BLaER1 treated with 17β-estradiol and CSF1 and Interleukin-3, amounts not matched to agents 10 nM and 100 nM (cell line): ENCODE results near the gene RXFP3.
"Not testable (repeated sequence)": the region's sequence is repeated elsewhere in the genome, so short reads cannot be mapped to it uniquely, and the experiment has no call there.

Source experiments
- H3K27ac ChIP-seq, 11 experiments: shearing (Covaris generic); formaldehyde crosslinking; 2 replicates each; pipeline ENCODE4 v1.8.1; 2022
- H3K27me3 ChIP-seq, 11 experiments: shearing (Covaris generic); formaldehyde crosslinking; 2 replicates each; pipeline ENCODE4 v1.8.1; 2022
- H3K36me3 ChIP-seq, 11 experiments: shearing (Covaris generic); formaldehyde crosslinking; 2 replicates each; pipeline ENCODE4 v1.8.1; 2022
- H3K4me1 ChIP-seq, 10 experiments: shearing (Covaris generic); formaldehyde crosslinking; 2 replicates each; pipeline ENCODE4 v1.8.1; 2022
- H3K4me2 ChIP-seq, 11 experiments: shearing (Covaris generic); formaldehyde crosslinking; 2 replicates each; pipeline ENCODE4 v1.8.1; 2022
- H3K4me3 ChIP-seq, 10 experiments: shearing (Covaris generic); formaldehyde crosslinking; 2 replicates each; pipeline ENCODE4 v1.8.1; 2022
- H3K9ac ChIP-seq, 11 experiments: shearing (Covaris generic); formaldehyde crosslinking; 2 replicates each; pipeline ENCODE4 v1.8.1; 2022
- H3K9me3 ChIP-seq, 11 experiments: shearing (Covaris generic); formaldehyde crosslinking; replicated peaks in 1 of 11; 2 replicates each; pipeline ENCODE4 v1.8.1; 2022
- H4K20me1 ChIP-seq, 11 experiments: shearing (Covaris generic); formaldehyde crosslinking; 2 replicates each; pipeline ENCODE4 v1.8.1; 2022
- Cebpa-rat ChIP-seq, 11 experiments: shearing (Covaris generic); IDR thresholded peaks; 2 replicates each; pipeline ENCODE4 v1.8.1; 2022

The RXFP3 gene

GRCh38 chr5:33901156-33901555, 35.0 kb upstream of the RXFP3 start:
- Histone ChIP-seq H4K20me1 (no peaks in the 10 kb centered on the region), H3K36me3 (no peaks in the 10 kb centered on the region), H3K27me3 (no peaks in the 10 kb centered on the region), H3K4me3 (no peak overlapping the region), H3K9ac (no peak overlapping the region), H3K4me1 (no peaks in the 10 kb centered on the region), H3K9me3 (peaks cover 37 to 56% (median 44%) of the 10 kb centered on the region in 11 experiments), H3K27ac (no peak overlapping the region), H3K4me2 (no peak overlapping the region)
- no peak for TF ChIP-seq Cebpa-rat (IDR thresholded peaks at IDR 0.05)

- Histone ChIP-seq H3K9ac (no peak overlapping the region), H3K4me1 (no peaks in the 10 kb centered on the region), H3K27ac (no peak overlapping the region), H4K20me1 (no peaks in the 10 kb centered on the region), H3K4me3 (no peak overlapping the region), H3K9me3 (peaks cover 56 to 75% (median 62%) of the 10 kb centered on the region in 11 experiments), H3K4me2 (no peak overlapping the region), H3K36me3 (no peaks in the 10 kb centered on the region), H3K27me3 (no peaks in the 10 kb centered on the region)
- no peak for TF ChIP-seq Cebpa-rat (IDR thresholded peaks at IDR 0.05)
Measured at GRCh38 chr5:33903118-33903517, 33.1 kb upstream of the RXFP3 start.

- Histone ChIP-seq H3K9ac (no peak overlapping the region), H3K9me3 (peaks cover 64 to 95% (median 71%) of the 10 kb centered on the region in 11 experiments), H4K20me1 (no peaks in the 10 kb centered on the region), H3K4me3 (no peak overlapping the region), H3K27ac (no peak overlapping the region), H3K4me2 (no peak overlapping the region), H3K36me3 (no peaks in the 10 kb centered on the region), H3K4me1 (no peaks in the 10 kb centered on the region), H3K27me3 (no peaks in the 10 kb centered on the region)
- TF ChIP-seq Cebpa-rat (IDR thresholded peaks at IDR 0.05) = no peak
Measured at GRCh38 chr5:33905381-33905780, 30.8 kb upstream of the RXFP3 start.

GRCh38 chr5:33906248-33906647, 29.9 kb upstream of the RXFP3 start:
- H3K4me2 ChIP-seq, H3K9ac ChIP-seq, H3K36me3 ChIP-seq, H3K4me3 ChIP-seq, H3K27me3 ChIP-seq, H4K20me1 ChIP-seq, H3K4me1 ChIP-seq, H3K27ac ChIP-seq: not testable (repeated sequence)
- peaks cover 60 to 89% (median 70%) of the 10 kb centered on the region in 11 experiments for H3K9me3 ChIP-seq

GRCh38 chr5:33914844-33915243, 21.3 kb upstream of the RXFP3 start:
- peaks cover 44 to 59% (median 51%) of the 10 kb centered on the region in 11 experiments for H3K9me3 ChIP-seq
- not testable (repeated sequence) for H4K20me1 ChIP-seq, H3K36me3 ChIP-seq, H3K27me3 ChIP-seq, H3K27ac ChIP-seq, H3K4me1 ChIP-seq, H3K4me3 ChIP-seq, H3K9ac ChIP-seq, H3K4me2 ChIP-seq

GRCh38 chr5:33921002-33921401, 15.2 kb upstream of the RXFP3 start:
- Histone ChIP-seq H3K36me3 (no peaks in the 10 kb centered on the region), H3K9ac (no peak overlapping the region), H3K27ac (no peak overlapping the region), H3K4me3 (no peak overlapping the region), H4K20me1 (no peaks in the 10 kb centered on the region), H3K27me3 (no peaks in the 10 kb centered on the region; a peak in 1 of 22 replicates), H3K4me2 (no peak overlapping the region), H3K9me3 (peaks cover 32 to 40% (median 36%) of the 10 kb centered on the region in 11 experiments), H3K4me1 (peaks cover 0 to 18% (median 10%) of the 10 kb centered on the region in 10 experiments; a peak in 13 of 20 replicates)
- TF ChIP-seq Cebpa-rat (IDR thresholded peaks at IDR 0.05) = no peak

GRCh38 chr5:33925278-33925677, 10.9 kb upstream of the RXFP3 start:
- Histone ChIP-seq H3K36me3 (no peaks in the 10 kb centered on the region), H3K4me3 (no peak overlapping the region), H3K27me3 (no peaks in the 10 kb centered on the region; a peak in 1 of 22 replicates), H3K9ac (no peak overlapping the region), H3K27ac (no peak overlapping the region), H4K20me1 (no peaks in the 10 kb centered on the region), H3K4me2 (no peak overlapping the region), H3K9me3 (no peaks in the 10 kb centered on the region; a peak in 1 of 22 replicates), H3K4me1 (peaks cover 0 to 15% (median 2%) of the 10 kb centered on the region in 10 experiments; a peak in 13 of 20 replicates)
- TF ChIP-seq Cebpa-rat (IDR thresholded peaks at IDR 0.05) = no peak

- TF ChIP-seq Cebpa-rat (IDR thresholded peaks at IDR 0.05) = no peak
- H3K4me3 ChIP-seq = no peak overlapping the region
- H3K4me1 ChIP-seq = peaks cover 0 to 9% (median under 1%) of the 10 kb centered on the region in 10 experiments; a peak in 7 of 20 replicates
- H3K4me2 ChIP-seq = no peak overlapping the region
- H3K27ac ChIP-seq = no peak overlapping the region
- H3K36me3 ChIP-seq = no peaks in the 10 kb centered on the region
- H3K9ac ChIP-seq = no peak overlapping the region
- H3K9me3 ChIP-seq = no peaks in the 10 kb centered on the region
- no peaks in the 10 kb centered on the region; a peak in 1 of 22 replicates for H3K27me3 ChIP-seq
- H4K20me1 ChIP-seq = no peaks in the 10 kb centered on the region
Measured at GRCh38 chr5:33927685-33928084, 8.5 kb upstream of the RXFP3 start.

GRCh38 chr5:33928283-33928682, 7.9 kb upstream of the RXFP3 start:
- H3K27ac ChIP-seq = no peak overlapping the region
- no peak overlapping the region for H3K4me3 ChIP-seq
- peaks cover 0 to 6% (median under 1%) of the 10 kb centered on the region in 10 experiments; a peak in 8 of 20 replicates for H3K4me1 ChIP-seq
- H3K9me3 ChIP-seq = no peaks in the 10 kb centered on the region
- H3K9ac ChIP-seq = no peak overlapping the region
- H3K4me2 ChIP-seq = no peak overlapping the region
- no peaks in the 10 kb centered on the region for H3K36me3 ChIP-seq
- TF ChIP-seq Cebpa-rat (IDR thresholded peaks at IDR 0.05) = no peak
- no peaks in the 10 kb centered on the region for H4K20me1 ChIP-seq
- no peaks in the 10 kb centered on the region; a peak in 1 of 22 replicates for H3K27me3 ChIP-seq

GRCh38 chr5:33929925-33930690, 6.1 kb upstream of the RXFP3 start:
- no peak overlapping the region for H3K4me3 ChIP-seq
- peaks cover 0 to under 1% (median 0%) of the 10 kb centered on the region in 11 experiments; a peak in 4 of 22 replicates for H3K27me3 ChIP-seq
- no peak overlapping the region for H3K4me2 ChIP-seq
- no peaks in the 10 kb centered on the region for H3K36me3 ChIP-seq
- peaks cover 0 to 20% (median 5%) of the 10 kb centered on the region in 10 experiments; a peak in 9 of 20 replicates for H3K4me1 ChIP-seq
- no peaks in the 10 kb centered on the region for H4K20me1 ChIP-seq
- no peaks in the 10 kb centered on the region for H3K9me3 ChIP-seq
- no peak for TF ChIP-seq Cebpa-rat (IDR thresholded peaks at IDR 0.05)
- no peak overlapping the region for H3K27ac ChIP-seq
- H3K9ac ChIP-seq = no peak overlapping the region
